D721Med (cell line): Measurements from ENCODE around the gene UGT2B17.

Source experiments
- DNase-seq: peaks from one replicate; pipeline ENCODE4 v3.0.0; 2011; ENCODE audit warnings: low spot score; ENCODE audit not compliant: insufficient read length
- FAIRE-seq: peaks from 2 replicates; lab custom pipeline; 2011; peaks lifted over from hg19 to GRCh38; lab: Jason Lieb, UNC
- TF ChIP-seq, protein P1 (sequence below): IDR thresholded peaks from 2 replicates; pipeline ENCODE4 v1.5.1; 2012; ENCODE audit warnings: mild to moderate bottlenecking, control low read depth; ENCODE audit not compliant: insufficient read depth; ENCODE audit errors: missing control alignments

The UGT2B17 gene

GRCh38 chr4:68597482-68597881 lies 21.4 kb upstream of the UGT2B17 start:
- FAIRE-seq (no peak), DNase-seq (no peak)
- TF ChIP-seq, protein P1, sequence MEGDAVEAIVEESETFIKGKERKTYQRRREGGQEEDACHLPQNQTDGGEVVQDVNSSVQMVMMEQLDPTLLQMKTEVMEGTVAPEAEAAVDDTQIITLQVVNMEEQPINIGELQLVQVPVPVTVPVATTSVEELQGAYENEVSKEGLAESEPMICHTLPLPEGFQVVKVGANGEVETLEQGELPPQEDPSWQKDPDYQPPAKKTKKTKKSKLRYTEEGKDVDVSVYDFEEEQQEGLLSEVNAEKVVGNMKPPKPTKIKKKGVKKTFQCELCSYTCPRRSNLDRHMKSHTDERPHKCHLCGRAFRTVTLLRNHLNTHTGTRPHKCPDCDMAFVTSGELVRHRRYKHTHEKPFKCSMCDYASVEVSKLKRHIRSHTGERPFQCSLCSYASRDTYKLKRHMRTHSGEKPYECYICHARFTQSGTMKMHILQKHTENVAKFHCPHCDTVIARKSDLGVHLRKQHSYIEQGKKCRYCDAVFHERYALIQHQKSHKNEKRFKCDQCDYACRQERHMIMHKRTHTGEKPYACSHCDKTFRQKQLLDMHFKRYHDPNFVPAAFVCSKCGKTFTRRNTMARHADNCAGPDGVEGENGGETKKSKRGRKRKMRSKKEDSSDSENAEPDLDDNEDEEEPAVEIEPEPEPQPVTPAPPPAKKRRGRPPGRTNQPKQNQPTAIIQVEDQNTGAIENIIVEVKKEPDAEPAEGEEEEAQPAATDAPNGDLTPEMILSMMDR: no peak

DNA sequence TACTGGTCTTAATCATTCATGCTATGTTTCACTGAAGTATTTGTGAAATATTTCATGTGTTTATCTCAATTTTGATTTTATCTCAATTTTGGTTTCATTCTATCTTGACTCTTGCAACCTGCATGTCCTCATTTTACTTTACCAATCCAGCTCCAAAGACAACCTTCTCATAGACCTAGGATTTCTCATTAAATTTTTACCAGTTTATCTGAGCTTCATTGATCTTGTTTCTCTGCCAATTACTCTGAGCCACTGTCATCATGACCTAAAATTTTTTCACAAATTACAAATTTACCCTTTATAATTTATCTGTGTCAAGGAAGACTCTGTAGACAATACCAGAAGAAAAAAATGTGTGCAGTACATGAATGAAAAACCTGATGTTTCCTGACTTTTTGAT lies 18.6 kb upstream of the UGT2B17 start:
- DNase-seq: no peak
- TF ChIP-seq, protein P1: no peak
- no peak for FAIRE-seq

- TF ChIP-seq, protein P1: no peak
- DNase-seq: no peak
Observed at GRCh38 chr4:68593112-68593511, 17.0 kb upstream of the UGT2B17 start.

GRCh38 chr4:68592673-68593072 lies 16.6 kb upstream of the UGT2B17 start:
- no peak for DNase-seq
- no peak for FAIRE-seq
- TF ChIP-seq, protein P1: no peak

More at GRCh38 chr4:68593112-68593511, 17.0 kb upstream of the UGT2B17 start:
- FAIRE-seq: no peak

DNA sequence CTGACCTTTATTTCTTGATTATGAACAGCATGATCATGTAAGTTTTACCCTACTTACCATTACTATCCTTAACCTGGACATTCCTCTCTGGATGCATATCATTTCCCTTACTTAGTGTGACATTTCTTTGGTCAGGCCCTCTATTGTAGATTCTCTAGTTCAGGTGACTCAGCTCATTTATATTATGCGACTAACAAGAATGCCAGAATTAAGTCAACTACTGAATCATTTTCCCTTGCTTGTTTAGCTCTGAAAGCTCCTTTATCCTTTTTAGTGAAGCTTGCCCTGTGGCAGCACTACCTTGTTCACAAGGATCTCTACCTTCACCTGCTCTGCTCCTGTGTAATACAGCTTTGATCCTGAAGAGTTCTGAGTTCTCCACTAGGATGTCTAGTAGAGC lies 15.1 kb upstream of the UGT2B17 start:
- TF ChIP-seq, protein P1: no peak
- FAIRE-seq (no peak), DNase-seq (no peak)

GRCh38 chr4:68589790-68590189 lies 13.7 kb upstream of the UGT2B17 start:
- FAIRE-seq: no peak
- TF ChIP-seq, protein P1: no peak

DNA sequence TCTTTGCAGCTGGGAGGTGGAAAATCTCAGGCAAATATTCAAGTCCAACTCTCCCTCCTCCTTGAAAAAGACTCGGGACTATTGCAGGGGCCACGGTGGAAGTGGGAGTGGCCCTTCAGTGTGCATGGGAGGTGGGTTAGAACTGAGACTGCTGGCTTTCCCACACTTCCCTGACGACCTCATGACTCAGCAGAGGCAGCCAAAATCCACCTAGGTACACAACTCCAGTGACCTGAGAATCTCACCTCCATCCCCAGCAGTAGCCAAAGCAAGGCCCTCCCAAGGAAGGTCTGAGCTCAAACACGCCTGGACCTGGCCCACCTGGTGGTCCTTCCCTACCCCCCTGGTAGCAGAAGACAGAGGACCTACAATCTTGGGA lies 6.2 kb upstream of the UGT2B17 start:
- FAIRE-seq (no peak), DNase-seq (no peak)
- TF ChIP-seq, protein P1: no peak

More at GRCh38 chr4:68589790-68590189, 13.7 kb upstream of the UGT2B17 start:
- DNase-seq: no peak
